CD4-positive, alpha-beta T cell treated with Interleukin-6 for 4 hours (primary cell): ENCODE data around the gene EEFSEC.

Experiments
- DNase-seq: peaks from one replicate; pipeline ENCODE4 v3.0.0-alpha.2; 2020; ENCODE audit warnings: mixed read lengths

EEFSEC gene

GRCh38 chr3:128433837-128434165 is 280.5 kb downstream of the EEFSEC start:
- DNase-seq: no peak

GRCh38 chr3:128434524-128434923 is 281.2 kb downstream of the EEFSEC start:
- DNase-seq: no peak

GRCh38 chr3:128435058-128435457 is 281.8 kb downstream of the EEFSEC start:
- no peak for DNase-seq

- no peak for DNase-seq
These were observed 282.3 kb downstream of the EEFSEC start for GRCh38 chr3:128435561-128435960.

- DNase-seq: no peak
These were observed 282.9 kb downstream of the EEFSEC start for GRCh38 chr3:128436214-128436613.

- DNase-seq: no peak
These were observed 285.3 kb downstream of the EEFSEC start for GRCh38 chr3:128438488-128439072.

- DNase-seq: no peak
These were observed 285.9 kb downstream of the EEFSEC start for GRCh38 chr3:128439226-128439625.

- no peak for DNase-seq
These were observed 288.8 kb downstream of the EEFSEC start for GRCh38 chr3:128442070-128442469.

- DNase-seq: no peak
These were observed 289.7 kb downstream of the EEFSEC start for GRCh38 chr3:128442949-128443348.

GRCh38 chr3:128443771-128444170 is 290.5 kb downstream of the EEFSEC start:
- no peak for DNase-seq

GRCh38 chr3:128445357-128445756 is 292.1 kb downstream of the EEFSEC start:
- DNase-seq: no peak

GRCh38 chr3:128446821-128447220 is 293.5 kb downstream of the EEFSEC start:
- DNase-seq: no peak

GRCh38 chr3:128447561-128448013 is 294.3 kb downstream of the EEFSEC start:
- peak; percentile 10 for DNase-seq

GRCh38 chr3:128448491-128448890 is 295.2 kb downstream of the EEFSEC start:
- peak; percentile 41 for DNase-seq

- DNase-seq: no peak
These were observed 295.9 kb downstream of the EEFSEC start for GRCh38 chr3:128449111-128449638.

GRCh38 chr3:128452120-128452519 is 298.8 kb downstream of the EEFSEC start:
- no peak for DNase-seq

- no peak for DNase-seq
These were observed 299.5 kb downstream of the EEFSEC start for GRCh38 chr3:128452678-128453275.

- DNase-seq: no peak
These were observed 300.4 kb downstream of the EEFSEC start for GRCh38 chr3:128453501-128454309.

- DNase-seq: no peak
These were observed 301.0 kb downstream of the EEFSEC start for GRCh38 chr3:128454310-128454618.

GRCh38 chr3:128455116-128455515 is 301.8 kb downstream of the EEFSEC start:
- no peak for DNase-seq

GRCh38 chr3:128455786-128456748 is 302.8 kb downstream of the EEFSEC start:
- DNase-seq: no peak

- DNase-seq: no peak
These were observed 303.8 kb downstream of the EEFSEC start for GRCh38 chr3:128456776-128457715.
